ENCODE data around the gene RPS6KA3. TPM values are rescaled to one million over a fixed set of nuclear protein-coding genes. Genes with fewer than 3 reads are reported as not detected.

The RPS6KA3 gene
- total RNA-seq, 2 donors from 2014 or later, result 13.9 to 20.5 TPM

- H3K36me3 Mint-ChIP-seq (ENCODE audit: low read depth), result peaks cover 3% of the 10 kb centered on the region
- peaks cover 53% of the 10 kb centered on the region for H3K9me3 Mint-ChIP-seq
- H3K4me3 Mint-ChIP-seq, result no peak overlapping the region
- H3K27ac Mint-ChIP-seq, result no peak overlapping the region
- TF ChIP-seq CTCF (conservative IDR thresholded peaks at IDR 0.05), result no peak
- H3K9ac ChIP-seq (ENCODE audit: extremely low read depth, low read length, poor library complexity, severe bottlenecking), result no peak overlapping the region
- peaks cover 6% of the 10 kb centered on the region for H3K36me3 ChIP-seq (ENCODE audit: control insufficient read depth, insufficient read depth, low read length)
- no peaks in the 10 kb centered on the region for H3K4me1 ChIP-seq (ENCODE audit: control insufficient read depth, insufficient read depth, low read length)
- H3K27me3 ChIP-seq (ENCODE audit: control insufficient read depth, insufficient read depth, low read length, poor library complexity, severe bottlenecking), result no peaks in the 10 kb centered on the region
- peaks cover 5% of the 10 kb centered on the region for H3K4me1 Mint-ChIP-seq
- H3K9me3 ChIP-seq (ENCODE audit: control insufficient read depth, low read length), result no peaks in the 10 kb centered on the region
- no peaks in the 10 kb centered on the region for H3K27me3 Mint-ChIP-seq (ENCODE audit: insufficient read depth)
- H3K27ac ChIP-seq (ENCODE audit: low read depth, low read length), result no peak overlapping the region
- 93% methylated on average over 3 of the region's 3 CpGs; no CpG with 5 or more reads in 1 of the 2 experiments for WGBS, 2 experiments (ENCODE audit: insufficient coverage in 1 of 2, insufficient read length in 1 of 2)
- no peak for DNase-seq
- no peak overlapping the region for H3K4me3 ChIP-seq (ENCODE audit: low read length)
Measured at GRCh38 chrX:20144491-20144890, 122.2 kb downstream of the RPS6KA3 start.

GRCh38 chrX:20143561-20143960 lies 123.1 kb downstream of the RPS6KA3 start:
- no peak for TF ChIP-seq CTCF (conservative IDR thresholded peaks at IDR 0.05)
- Mint-ChIP-seq H3K27ac (no peak overlapping the region), H3K27me3 (ENCODE audit: insufficient read depth) (no peaks in the 10 kb centered on the region), H3K4me3 (no peak overlapping the region), H3K4me1 (peaks cover 10% of the 10 kb centered on the region), H3K9me3 (peaks cover 52% of the 10 kb centered on the region), H3K36me3 (ENCODE audit: low read depth) (peaks cover 12% of the 10 kb centered on the region)
- no peak overlapping the region for H3K27ac ChIP-seq (ENCODE audit: low read depth, low read length)
- no peak overlapping the region for H3K4me3 ChIP-seq (ENCODE audit: low read length)
- peaks cover 14% of the 10 kb centered on the region for H3K36me3 ChIP-seq (ENCODE audit: control insufficient read depth, insufficient read depth, low read length)
- DNase-seq, result no peak
- no peaks in the 10 kb centered on the region for H3K9me3 ChIP-seq (ENCODE audit: control insufficient read depth, low read length)
- no peaks in the 10 kb centered on the region for H3K4me1 ChIP-seq (ENCODE audit: control insufficient read depth, insufficient read depth, low read length)
- 100% methylated on average over 1 of the region's 2 CpGs; no CpG with 5 or more reads in 1 of the 2 experiments for WGBS, 2 experiments (ENCODE audit: insufficient coverage in 1 of 2, insufficient read length in 1 of 2)
- H3K27me3 ChIP-seq (ENCODE audit: control insufficient read depth, insufficient read depth, low read length, poor library complexity, severe bottlenecking), result no peaks in the 10 kb centered on the region
- H3K9ac ChIP-seq (ENCODE audit: extremely low read depth, low read length, poor library complexity, severe bottlenecking), result no peak overlapping the region

GRCh38 chrX:20143111-20143510 lies 123.6 kb downstream of the RPS6KA3 start:
- H3K27me3 Mint-ChIP-seq (ENCODE audit: insufficient read depth), result no peaks in the 10 kb centered on the region
- Histone ChIP-seq H3K9me3 (ENCODE audit: control insufficient read depth, low read length) (no peaks in the 10 kb centered on the region), H3K9ac (ENCODE audit: extremely low read depth, low read length, poor library complexity, severe bottlenecking) (no peak overlapping the region), H3K27me3 (ENCODE audit: control insufficient read depth, insufficient read depth, low read length, poor library complexity, severe bottlenecking) (no peaks in the 10 kb centered on the region), H3K4me3 (ENCODE audit: low read length) (no peak overlapping the region), H3K4me1 (ENCODE audit: control insufficient read depth, insufficient read depth, low read length) (no peaks in the 10 kb centered on the region), H3K36me3 (ENCODE audit: control insufficient read depth, insufficient read depth, low read length) (peaks cover 19% of the 10 kb centered on the region), H3K27ac (ENCODE audit: low read depth, low read length) (no peak overlapping the region)
- TF ChIP-seq CTCF (conservative IDR thresholded peaks at IDR 0.05), result no peak
- 94 to 100% methylated on average over 4 to 6 of the region's 6 CpGs for WGBS, 2 experiments (ENCODE audit: insufficient coverage in 1 of 2, insufficient read length in 1 of 2)
- H3K27ac Mint-ChIP-seq, result no peak overlapping the region
- no peak for DNase-seq
- H3K4me3 Mint-ChIP-seq, result peak overlapping the region; percentile 83
- peaks cover 50% of the 10 kb centered on the region for H3K9me3 Mint-ChIP-seq
- H3K36me3 Mint-ChIP-seq (ENCODE audit: low read depth), result peaks cover 12% of the 10 kb centered on the region
- H3K4me1 Mint-ChIP-seq, result peaks cover 10% of the 10 kb centered on the region

Data from endodermal cell (in vitro differentiated cells).